Breast epithelium (tissue), 4 donors: ENCODE results near the gene ZBED4. TPM values are rescaled to one million over a fixed set of nuclear protein-coding genes. Genes with fewer than 3 reads are reported as not detected.
A peak's percentile ranks its signal among the peaks of the same experiment; 100 is the strongest.

Experiments used
- DNase-seq, 2 donors: peaks; one replicate each; pipeline ENCODE4 v3.0.0-alpha.2; 2019; ENCODE audit warnings: low spot score in 2 of 2
- H3K27ac ChIP-seq, 2 donors: fragments of 200-600 bp; sonication (generic) in 1 of 2; one replicate each; pipeline ENCODE4 v1.5.1; 2016 to 2019; ENCODE audit warnings: mild to moderate bottlenecking in 1 of 2
- H3K27me3 ChIP-seq, 2 donors: fragments of 200-600 bp; sonication (generic) in 1 of 2; one replicate each; pipeline versions ENCODE4 v1.5.1 to v1.6.0; 2017 to 2019; ENCODE audit warnings: control low read depth in 1 of 2, mild to moderate bottlenecking in 1 of 2
- H3K36me3 ChIP-seq: fragments of 200-600 bp; one replicate; pipeline ENCODE4 v1.5.1; 2019
- H3K4me1 ChIP-seq, 2 donors: fragments of 200-600 bp; sonication (generic); one replicate each; pipeline ENCODE4 v1.5.1; 2016 to 2019; ENCODE audit warnings: control low read depth in 1 of 2
- H3K4me3 ChIP-seq, 3 donors: fragments of 200-600 bp; sonication (generic); 1 replicate in 2 of 3; 2 replicates in 1 of 3; pipeline ENCODE4 v1.5.1; 2016 to 2019; ENCODE audit warnings: mild to moderate bottlenecking in 3 of 3, moderate library complexity in 2 of 3
- H3K9me3 ChIP-seq, 2 donors: fragments of 200-600 bp; sonication (generic) in 1 of 2; one replicate each; pipeline ENCODE4 v1.5.1; 2016 to 2019; ENCODE audit warnings: control low read depth in 1 of 2
- POLR2A ChIP-seq: fragments of 450-650 bp; IDR thresholded peaks from one replicate; pipeline ENCODE4 v1.6.1; 2016; ENCODE audit warnings: antibody characterized with exemption, mild to moderate bottlenecking, moderate library complexity
- POLR2AphosphoS5 ChIP-seq, 3 donors: sonication (generic); formaldehyde crosslinking; IDR thresholded peaks; one replicate each; pipeline ENCODE4 v1.6.1; 2017; ENCODE audit warnings: antibody characterized with exemption in 3 of 3
- intact Hi-C: fragments of 100-400 bp; cut with DNase I; formaldehyde crosslinking; loops from one replicate; pipeline ENCODE4 v1.15.1; 2023; ENCODE audit warnings: low total_unique reads
- total RNA-seq, 3 donors: library from RNA; depleted of rRNA; stranded (reverse); fragments of >200 nt; gene quantifications; one replicate each; pipeline ENCODE4 v1.1.0, GENCODE V29; 2016
- TF ChIP-seq, protein P1 (sequence below), 3 donors: fragments of 450-650 bp; IDR thresholded peaks; one replicate each; pipeline ENCODE4 v1.5.1; 2016 to 2017; ENCODE audit warnings: antibody characterized with exemption in 3 of 3, mild to moderate bottlenecking in 3 of 3, moderate library complexity in 3 of 3

ZBED4 gene, protein sequence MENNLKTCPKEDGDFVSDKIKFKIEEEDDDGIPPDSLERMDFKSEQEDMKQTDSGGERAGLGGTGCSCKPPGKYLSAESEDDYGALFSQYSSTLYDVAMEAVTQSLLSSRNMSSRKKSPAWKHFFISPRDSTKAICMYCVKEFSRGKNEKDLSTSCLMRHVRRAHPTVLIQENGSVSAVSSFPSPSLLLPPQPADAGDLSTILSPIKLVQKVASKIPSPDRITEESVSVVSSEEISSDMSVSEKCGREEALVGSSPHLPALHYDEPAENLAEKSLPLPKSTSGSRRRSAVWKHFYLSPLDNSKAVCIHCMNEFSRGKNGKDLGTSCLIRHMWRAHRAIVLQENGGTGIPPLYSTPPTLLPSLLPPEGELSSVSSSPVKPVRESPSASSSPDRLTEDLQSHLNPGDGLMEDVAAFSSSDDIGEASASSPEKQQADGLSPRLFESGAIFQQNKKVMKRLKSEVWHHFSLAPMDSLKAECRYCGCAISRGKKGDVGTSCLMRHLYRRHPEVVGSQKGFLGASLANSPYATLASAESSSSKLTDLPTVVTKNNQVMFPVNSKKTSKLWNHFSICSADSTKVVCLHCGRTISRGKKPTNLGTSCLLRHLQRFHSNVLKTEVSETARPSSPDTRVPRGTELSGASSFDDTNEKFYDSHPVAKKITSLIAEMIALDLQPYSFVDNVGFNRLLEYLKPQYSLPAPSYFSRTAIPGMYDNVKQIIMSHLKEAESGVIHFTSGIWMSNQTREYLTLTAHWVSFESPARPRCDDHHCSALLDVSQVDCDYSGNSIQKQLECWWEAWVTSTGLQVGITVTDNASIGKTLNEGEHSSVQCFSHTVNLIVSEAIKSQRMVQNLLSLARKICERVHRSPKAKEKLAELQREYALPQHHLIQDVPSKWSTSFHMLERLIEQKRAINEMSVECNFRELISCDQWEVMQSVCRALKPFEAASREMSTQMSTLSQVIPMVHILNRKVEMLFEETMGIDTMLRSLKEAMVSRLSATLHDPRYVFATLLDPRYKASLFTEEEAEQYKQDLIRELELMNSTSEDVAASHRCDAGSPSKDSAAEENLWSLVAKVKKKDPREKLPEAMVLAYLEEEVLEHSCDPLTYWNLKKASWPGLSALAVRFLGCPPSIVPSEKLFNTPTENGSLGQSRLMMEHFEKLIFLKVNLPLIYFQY
- 10 to 100 TPM in 2 of 3 donors, 1 to 10 TPM in 1; 7.5 to 11.3 (median 10.5) TPM for total RNA-seq

DNA sequence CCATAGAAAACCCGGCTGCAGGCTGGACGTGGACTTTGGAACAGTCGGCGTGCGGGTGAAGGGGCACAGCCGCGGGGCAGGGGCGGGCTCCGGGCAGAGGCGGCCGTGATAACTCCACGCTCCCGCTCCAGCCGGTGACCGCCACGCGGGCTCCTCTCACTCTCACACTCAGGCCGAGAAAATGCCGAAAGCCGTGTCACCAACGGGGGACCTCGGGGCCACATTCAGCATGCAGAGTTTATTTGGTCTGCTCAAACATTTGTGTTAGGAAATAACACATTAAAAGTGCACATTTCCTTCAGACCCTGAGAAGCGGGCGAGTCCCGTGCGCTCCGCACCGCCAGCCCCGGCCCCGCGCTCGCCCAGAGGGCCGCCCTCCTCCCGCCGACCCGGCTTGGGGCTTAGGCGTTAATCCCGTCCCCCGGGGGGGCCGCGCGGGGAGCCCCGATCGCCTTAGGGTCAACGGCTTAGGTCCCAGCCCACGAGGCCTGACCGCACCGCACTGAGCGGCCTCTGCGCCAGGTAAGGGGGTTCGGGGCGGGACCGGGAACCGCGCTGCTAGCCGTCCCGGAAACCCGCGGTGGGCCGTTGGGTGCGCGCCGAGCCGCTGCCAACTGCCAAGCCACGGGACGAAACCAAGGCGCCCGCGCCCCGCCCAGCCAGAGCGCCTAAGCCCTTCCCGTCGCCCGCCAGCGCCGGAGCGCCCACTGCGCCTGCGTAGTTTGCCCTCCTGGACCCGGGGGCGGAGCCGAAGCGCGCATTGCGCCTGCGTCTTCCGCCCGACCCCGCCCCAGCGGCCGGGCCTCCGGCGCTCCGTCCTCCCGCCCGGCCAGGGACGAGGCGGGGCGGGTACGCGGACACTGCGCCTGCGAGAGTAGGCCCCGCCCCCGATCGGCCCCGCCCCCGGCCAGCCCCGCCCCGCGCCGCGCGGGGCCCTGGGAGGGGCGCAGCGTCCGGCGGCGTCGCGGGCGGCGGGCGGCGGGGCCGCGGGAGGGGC is at the start of gene ZBED4:
Gene ZBED4 (plus strand): TSS at position 947 of the 997 bp plus-strand sequence. CDS start 29,819 bp downstream, outside the sequence.
- DNase-seq: peak; percentile 91 to 97
- peak within 1 kb of the TSS; percentile 71 to 89 (median 81) for H3K4me3 ChIP-seq
- H3K4me1 ChIP-seq: peaks cover 10 to 15% of the 10 kb centered on the region in 2 donors
- intact Hi-C loops: no loop called here
- H3K36me3 ChIP-seq: no peaks in the 10 kb centered on the region
- peak within 1 kb of the TSS; percentile 93 to 96 for H3K27ac ChIP-seq
- H3K27me3 ChIP-seq: peaks cover 6 to 22% of the 10 kb centered on the region in 2 donors
- peak; percentile 73 for TF ChIP-seq POLR2A
- TF ChIP-seq POLR2AphosphoS5 (IDR thresholded peaks at IDR 0.05): peak; percentile 71 to 75 (median 75)
- TF ChIP-seq, protein P1, sequence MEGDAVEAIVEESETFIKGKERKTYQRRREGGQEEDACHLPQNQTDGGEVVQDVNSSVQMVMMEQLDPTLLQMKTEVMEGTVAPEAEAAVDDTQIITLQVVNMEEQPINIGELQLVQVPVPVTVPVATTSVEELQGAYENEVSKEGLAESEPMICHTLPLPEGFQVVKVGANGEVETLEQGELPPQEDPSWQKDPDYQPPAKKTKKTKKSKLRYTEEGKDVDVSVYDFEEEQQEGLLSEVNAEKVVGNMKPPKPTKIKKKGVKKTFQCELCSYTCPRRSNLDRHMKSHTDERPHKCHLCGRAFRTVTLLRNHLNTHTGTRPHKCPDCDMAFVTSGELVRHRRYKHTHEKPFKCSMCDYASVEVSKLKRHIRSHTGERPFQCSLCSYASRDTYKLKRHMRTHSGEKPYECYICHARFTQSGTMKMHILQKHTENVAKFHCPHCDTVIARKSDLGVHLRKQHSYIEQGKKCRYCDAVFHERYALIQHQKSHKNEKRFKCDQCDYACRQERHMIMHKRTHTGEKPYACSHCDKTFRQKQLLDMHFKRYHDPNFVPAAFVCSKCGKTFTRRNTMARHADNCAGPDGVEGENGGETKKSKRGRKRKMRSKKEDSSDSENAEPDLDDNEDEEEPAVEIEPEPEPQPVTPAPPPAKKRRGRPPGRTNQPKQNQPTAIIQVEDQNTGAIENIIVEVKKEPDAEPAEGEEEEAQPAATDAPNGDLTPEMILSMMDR (IDR thresholded peaks at IDR 0.05): no peak
- H3K9me3 ChIP-seq: no peaks in the 10 kb centered on the region

DNA sequence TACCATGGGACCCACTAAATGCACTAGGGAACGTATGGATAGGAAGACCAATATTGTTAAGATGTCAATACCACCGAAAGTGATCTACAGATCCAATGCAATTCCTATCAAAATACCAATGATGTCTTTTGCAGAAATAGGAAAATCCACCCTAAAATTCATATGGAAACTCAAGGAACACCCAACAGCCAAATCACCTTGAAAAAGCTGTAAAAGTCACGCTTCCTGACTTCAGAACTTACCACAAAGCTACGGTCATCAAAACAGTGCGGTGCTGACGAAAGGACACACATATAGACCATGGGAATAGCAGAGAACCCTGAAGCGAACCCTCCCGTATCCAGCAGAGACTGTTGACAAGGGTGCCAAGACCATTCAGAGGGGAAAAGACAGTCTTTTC is 46.5 kb upstream of the ZBED4 start:
- DNase-seq: no peak
- no peaks in the 10 kb centered on the region for H3K27me3 ChIP-seq
- intact Hi-C loops: no loop called here
- no peaks in the 10 kb centered on the region for H3K36me3 ChIP-seq
- no peaks in the 10 kb centered on the region for H3K9me3 ChIP-seq
- peaks cover 3 to 5% of the 10 kb centered on the region in 2 donors for H3K4me1 ChIP-seq
- H3K4me3 ChIP-seq: no peak overlapping the region
- TF ChIP-seq POLR2AphosphoS5 (IDR thresholded peaks at IDR 0.05) (no peak), POLR2A (no peak)
- TF ChIP-seq, protein P1 (IDR thresholded peaks at IDR 0.05): no peak
- H3K27ac ChIP-seq: no peak overlapping the region

DNA sequence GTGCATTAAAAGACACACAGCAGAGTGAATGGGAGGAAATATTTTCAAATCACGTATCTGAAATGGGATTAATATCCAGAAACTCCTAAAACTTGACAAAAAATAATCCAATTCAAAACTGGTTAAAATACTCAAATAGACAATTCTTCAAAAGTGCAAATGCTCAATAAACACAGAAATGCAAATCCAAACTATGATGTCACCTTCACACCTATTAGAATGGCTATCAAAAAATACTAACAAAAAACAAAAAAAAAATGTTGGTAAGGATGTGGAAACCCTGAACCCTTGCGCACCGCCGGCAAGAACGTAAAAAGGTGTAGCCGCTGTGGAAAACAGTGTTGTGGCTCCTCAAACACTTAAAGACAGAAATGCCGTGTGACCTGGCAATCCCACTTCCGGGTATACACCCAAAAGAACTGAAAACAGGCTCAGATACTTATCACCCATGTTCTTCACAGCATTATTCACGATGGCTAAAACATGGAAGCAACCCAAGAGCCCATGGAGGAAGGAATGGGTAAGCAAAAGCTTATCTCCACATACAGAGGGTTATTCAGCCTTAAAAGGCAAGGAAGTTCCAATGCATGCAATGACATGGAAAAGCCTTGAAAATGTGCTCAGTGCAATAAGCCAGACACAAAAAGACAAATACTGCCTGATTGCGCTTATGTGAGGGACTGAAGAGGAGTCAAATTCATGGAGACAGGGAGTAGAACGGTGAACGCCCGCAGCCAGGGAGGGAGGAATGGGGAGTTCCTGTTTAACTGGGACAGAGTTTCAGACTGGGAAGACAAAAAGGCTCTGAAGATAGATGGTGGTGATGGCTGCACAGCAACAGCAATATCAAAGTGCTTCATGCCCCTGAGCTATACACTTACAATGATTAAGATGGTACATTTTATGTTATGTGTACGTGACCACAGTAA is 45.6 kb upstream of the ZBED4 start:
- TF ChIP-seq, protein P1 (IDR thresholded peaks at IDR 0.05): no peak
- TF ChIP-seq POLR2A: no peak
- TF ChIP-seq POLR2AphosphoS5 (IDR thresholded peaks at IDR 0.05): no peak
- peaks cover 3 to 5% of the 10 kb centered on the region in 2 donors for H3K4me1 ChIP-seq
- intact Hi-C loops: no loop called here

More for the DNA sequence above, 45.6 kb upstream of the ZBED4 start:
- Histone ChIP-seq H3K4me3 (no peak overlapping the region), H3K36me3 (no peaks in the 10 kb centered on the region), H3K9me3 (no peaks in the 10 kb centered on the region), H3K27me3 (no peaks in the 10 kb centered on the region), H3K27ac (no peak overlapping the region)
- no peak for DNase-seq
